HG03457 (cell line): ENCODE results near the gene BSCL2.
"Not testable (repeated sequence)": the region's sequence is repeated elsewhere in the genome, so short reads cannot be mapped to it uniquely, and the experiment has no call there.

Source experiments
- ATAC-seq: cut with Tn5 transposase; IDR thresholded peaks from one replicate; pipeline ENCODE4 v1.9.1; 2021; ENCODE audit warnings: moderate number of reproducible peaks; ENCODE audit not compliant: unreplicated experiment

BSCL2 gene

GRCh38 chr11:62664405-62665074 is 42.7 kb downstream of the BSCL2 start:
- peak; percentile 28 for ATAC-seq

GRCh38 chr11:62656796-62657429 is 50.3 kb downstream of the BSCL2 start:
- no peak for ATAC-seq

- no peak for ATAC-seq
These were observed 52.9 kb downstream of the BSCL2 start for GRCh38 chr11:62654297-62654696.

GRCh38 chr11:62652161-62653006 is 54.8 kb downstream of the BSCL2 start:
- no peak for ATAC-seq

- ATAC-seq = not testable (repeated sequence)
These were observed 56.9 kb downstream of the BSCL2 start for GRCh38 chr11:62650283-62650682.

- no peak for ATAC-seq
These were observed 57.7 kb downstream of the BSCL2 start for GRCh38 chr11:62649486-62649885.

- ATAC-seq = no peak
These were observed 58.3 kb downstream of the BSCL2 start for GRCh38 chr11:62648967-62649364.

GRCh38 chr11:62648185-62648966 is 58.8 kb downstream of the BSCL2 start:
- no peak for ATAC-seq

- no peak for ATAC-seq
These were observed 59.6 kb downstream of the BSCL2 start for GRCh38 chr11:62647609-62648005.

- ATAC-seq = no peak
These were observed 60.2 kb downstream of the BSCL2 start for GRCh38 chr11:62646825-62647608.

- peak; percentile 69 for ATAC-seq
These were observed 61.0 kb downstream of the BSCL2 start, which contains the start of gene GANAB for GRCh38 chr11:62645946-62646824. Gene GANAB (minus strand): TSS chr11:62646613. CDS start chr11:62646599, 14 bp downstream.

- ATAC-seq = no peak
These were observed 61.6 kb downstream of the BSCL2 start for GRCh38 chr11:62645671-62645945.

- ATAC-seq = no peak
These were observed 63.0 kb downstream of the BSCL2 start for GRCh38 chr11:62644220-62644619.
